Naive thymus-derived CD8-positive, alpha-beta T cell (primary cell): ENCODE results near the gene KRT84. TPM values are rescaled to one million over a fixed set of nuclear protein-coding genes. Genes with fewer than 3 reads are reported as not detected.
"Not testable (repeated sequence)": the region's sequence is repeated elsewhere in the genome, so short reads cannot be mapped to it uniquely, and the experiment has no call there.

Experiments
- ATAC-seq, 2 donors: fragments of 150-1000 bp; cut with Tn5 transposase in 1 of 2; sonication (Bioruptor Pico), chemical (Tn5 transposase) in 1 of 2; 1 replicate in 1 of 2; 2 replicates in 1 of 2; pipeline ENCODE4 v1.10.0; 2021; ENCODE audit warnings: mild to moderate bottlenecking in 2 of 2, moderate library complexity in 2 of 2
- POLR2A ChIA-PET: fragments of 350-600 bp; sonication (Branson Sonifier 250); formaldehyde crosslinking; loops from one replicate; lab custom pipeline; 2021; ENCODE audit warnings: antibody characterized with exemption; lab: Charles Lee
- DNase-seq, 10 donors: peaks; one replicate each; pipeline versions ENCODE4 v3.0.0 to v3.0.0-alpha.2; 2020 to 2022
- H3K27ac Mint-ChIP-seq, 10 donors: one replicate each; pipeline ENCODE4 v1.8.0; 2020 to 2022; ENCODE audit warnings: mild to moderate bottlenecking in 10 of 10, mixed read lengths in 10 of 10, moderate library complexity in 4 of 10, inconsistent platforms in 1 of 10
- H3K27me3 Mint-ChIP-seq, 5 donors: one replicate each; pipeline ENCODE4 v1.8.0; 2021 to 2022; ENCODE audit warnings: mixed read lengths in 5 of 5
- H3K36me3 Mint-ChIP-seq, 3 donors: one replicate each; pipeline ENCODE4 v1.8.0; 2020 to 2022; ENCODE audit warnings: mixed read lengths in 3 of 3, mild to moderate bottlenecking in 2 of 3, inconsistent platforms in 1 of 3
- H3K4me1 Mint-ChIP-seq, 4 donors: one replicate each; pipeline ENCODE4 v1.8.0; 2021 to 2022; ENCODE audit warnings: mixed read lengths in 4 of 4
- H3K4me3 Mint-ChIP-seq, 10 donors: one replicate each; pipeline ENCODE4 v1.8.0; 2020 to 2022; ENCODE audit warnings: mild to moderate bottlenecking in 10 of 10, mixed read lengths in 10 of 10, moderate library complexity in 6 of 10, inconsistent platforms in 1 of 10
- H3K9me3 Mint-ChIP-seq, 9 donors: one replicate each; pipeline ENCODE4 v1.8.0; 2020 to 2022; ENCODE audit warnings: mixed read lengths in 9 of 9, mild to moderate bottlenecking in 3 of 9, inconsistent platforms in 1 of 9, moderate library complexity in 1 of 9
- polyA plus RNA-seq, 3 donors: library from polyadenylated mRNA; unstranded; fragments of 300-500 nt; fragmentation: Illumina TruSeq; gene quantifications; one replicate each; pipeline ENCODE4 v1.2.3, GENCODE V29; 2021
- total RNA-seq, 8 experiments: library from RNA in 2 of 8; stranded (reverse) in 2 of 8; gene quantifications; one replicate each; pipeline ENCODE4 v1.2.3 and lab custom pipeline; 2021 to 2026

Gene KRT84
- total and polyA plus RNA-seq, 5 experiments from 2014 or later, result not detected

DNA sequence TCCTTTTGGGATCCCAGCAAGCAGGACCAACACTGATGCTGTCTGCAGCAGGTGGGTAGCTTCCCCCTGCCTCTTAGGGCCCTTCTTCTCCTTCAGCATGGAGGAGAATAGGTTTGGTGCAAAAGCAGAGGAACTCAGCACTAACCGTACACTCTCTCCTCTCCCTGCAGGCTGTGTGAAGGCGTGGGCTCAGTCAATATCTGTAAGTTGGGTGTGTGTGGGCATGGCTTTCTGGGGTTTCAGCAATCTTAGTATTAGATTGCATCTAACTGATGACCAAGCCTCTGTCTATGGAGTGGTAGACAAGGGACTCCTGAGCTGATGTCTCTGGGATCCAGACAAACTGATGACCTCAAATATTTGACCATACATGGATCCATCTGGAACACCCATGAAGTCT, 32.5 kb downstream of the KRT84 start:
- DNase-seq (peak in 1 of 10 donors; percentile 10), ATAC-seq (no peak)
- H3K27me3 Mint-ChIP-seq, result peaks cover 0 to 16% (median 1%) of the 10 kb centered on the region in 5 donors
- POLR2A ChIA-PET, result no interaction called here
- H3K4me3 Mint-ChIP-seq, result peak overlapping the region in 6 of 10 donors; percentile 10 to 73 (median 25)
- H3K27ac Mint-ChIP-seq, result peak overlapping the region in 2 of 10 donors; percentile 47 to 77
- H3K9me3 Mint-ChIP-seq, result no peaks in the 10 kb centered on the region
- no peaks in the 10 kb centered on the region for H3K36me3 Mint-ChIP-seq
- H3K4me1 Mint-ChIP-seq, result peaks cover 23 to 39% (median 37%) of the 10 kb centered on the region in 4 donors

DNA sequence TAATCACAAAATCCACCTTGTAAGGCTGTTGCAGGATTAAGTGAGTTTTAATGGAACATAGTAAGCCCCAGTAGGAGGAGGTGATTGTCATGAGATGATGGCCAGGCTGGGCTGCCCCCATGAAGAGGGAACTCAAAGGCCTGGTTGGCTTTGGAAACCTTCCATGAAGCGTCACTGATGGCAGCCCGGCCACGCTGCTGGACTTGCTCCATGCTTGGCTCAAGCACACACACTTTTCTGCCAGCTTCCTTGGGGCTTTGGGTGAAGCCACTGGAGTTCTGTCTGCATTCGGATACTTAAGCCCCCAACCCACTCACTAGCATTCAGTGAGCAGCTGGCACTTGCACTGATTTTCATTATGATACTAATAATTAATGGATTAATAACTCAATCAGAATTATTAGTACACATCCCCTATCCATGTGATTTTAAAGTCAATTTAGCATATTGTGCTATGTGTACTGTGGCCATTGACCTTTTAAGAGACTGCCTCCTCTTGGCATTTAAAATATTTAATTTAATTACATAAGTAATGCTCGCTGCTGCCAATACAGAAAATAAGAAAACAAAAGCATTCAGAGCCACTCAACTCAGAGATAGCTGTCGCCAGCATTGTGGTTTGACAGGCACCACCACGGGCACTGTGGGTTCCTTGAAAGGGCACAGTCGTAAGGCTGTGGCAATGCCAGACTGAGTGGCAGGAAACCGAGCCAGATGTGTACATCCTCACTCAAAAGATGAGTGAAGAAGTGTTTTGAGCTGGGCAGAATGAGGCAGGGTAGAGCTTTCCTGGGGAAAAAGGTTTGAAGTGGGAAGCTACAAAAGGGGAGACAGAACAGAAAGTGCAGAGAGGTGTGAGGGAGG, 34.0 kb downstream of the KRT84 start:
- ATAC-seq (peak; percentile 98 to 99), DNase-seq (peak; percentile 40 to 91 (median 80))
- POLR2A ChIA-PET, result interaction anchor here (1.0 kb wide), 1 partner anchor 8 kb away, joined by 4 read pairs; no protein-coding TSS in a partner anchor

DNA sequence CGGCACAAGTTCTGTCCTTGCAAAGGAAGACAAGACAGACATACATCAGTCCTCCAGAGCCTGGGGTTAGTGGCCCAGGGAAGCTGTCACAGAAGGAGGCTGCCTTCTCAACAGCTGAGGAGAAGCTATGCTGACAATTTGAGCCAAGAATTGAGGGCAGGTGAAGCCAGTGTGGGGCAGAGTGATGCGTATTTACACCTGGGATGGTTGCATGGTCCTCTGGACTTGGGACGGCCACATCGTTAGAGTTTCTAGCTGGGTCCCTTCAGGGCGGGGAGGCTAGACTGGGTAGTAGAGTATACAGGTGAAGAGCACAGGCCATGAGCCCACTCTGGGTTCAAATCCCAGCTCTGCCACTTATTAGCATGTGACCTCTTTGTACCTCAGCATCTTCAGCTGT, 34.7 kb downstream of the KRT84 start:
- H3K4me3 Mint-ChIP-seq, result peak overlapping the region in 6 of 10 donors; percentile 2 to 55 (median 27)
- ATAC-seq, result no peak
- POLR2A ChIA-PET, result interaction anchor here (0.5 kb wide), 1 partner anchor 1354 kb away, joined by 3 read pairs; no protein-coding TSS in a partner anchor

More for the DNA sequence above, 34.0 kb downstream of the KRT84 start:
- Mint-ChIP-seq H3K27ac (peak overlapping the region in 9 of 10 donors; percentile 5 to 84 (median 54)), H3K9me3 (no peaks in the 10 kb centered on the region), H3K4me3 (peak overlapping the region in 9 of 10 donors; percentile 16 to 68 (median 42)), H3K4me1 (peaks cover 20 to 34% (median 30%) of the 10 kb centered on the region in 4 donors), H3K27me3 (peaks cover 0 to 15% (median 1%) of the 10 kb centered on the region in 5 donors), H3K36me3 (no peaks in the 10 kb centered on the region)

DNA sequence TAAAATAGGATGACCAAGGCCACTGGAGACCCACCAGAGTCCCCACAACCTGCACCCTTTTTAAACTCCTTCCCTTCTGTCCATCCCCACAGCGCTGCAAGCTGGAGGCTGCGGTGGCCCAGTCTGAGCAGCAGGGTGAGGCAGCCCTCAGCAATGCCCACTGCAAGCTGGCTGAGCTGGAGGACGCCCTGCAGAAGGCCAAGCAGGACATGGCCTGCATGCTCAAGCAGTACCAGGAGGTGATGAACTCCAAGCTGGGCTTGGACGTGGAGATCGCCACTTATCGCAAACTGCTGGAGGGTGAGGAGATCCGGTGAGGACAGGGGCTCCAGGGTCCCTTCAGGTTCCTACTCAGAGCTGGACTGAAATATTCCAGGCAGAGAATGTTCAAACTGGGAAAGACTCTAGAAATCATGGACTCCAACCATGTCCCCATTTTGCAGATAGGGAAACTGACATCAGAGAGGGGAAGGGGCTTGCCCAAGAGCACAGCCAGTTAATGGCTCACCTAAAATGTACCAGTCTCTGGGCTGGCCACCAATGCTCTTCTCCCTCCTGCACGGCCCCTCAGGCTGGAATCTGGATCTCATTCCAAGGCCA, 35.3 kb downstream of the KRT84 start:
- ATAC-seq (no peak), DNase-seq (peak in 1 of 10 donors; percentile 18)
- Mint-ChIP-seq H3K27me3 (peaks cover 0 to 15% (median 1%) of the 10 kb centered on the region in 5 donors), H3K36me3 (no peaks in the 10 kb centered on the region), H3K9me3 (no peaks in the 10 kb centered on the region), H3K4me3 (no peak overlapping the region), H3K27ac (peak overlapping the region in 1 of 10 donors; percentile 16), H3K4me1 (peaks cover 20 to 34% (median 30%) of the 10 kb centered on the region in 4 donors)
- POLR2A ChIA-PET, result interaction anchor here (1.5 kb wide), 1 partner anchor 22 kb away, joined by 6 read pairs; no protein-coding TSS in a partner anchor

More for the DNA sequence above, 34.7 kb downstream of the KRT84 start:
- no peaks in the 10 kb centered on the region for H3K36me3 Mint-ChIP-seq
- peaks cover 20 to 34% (median 30%) of the 10 kb centered on the region in 4 donors for H3K4me1 Mint-ChIP-seq
- no peaks in the 10 kb centered on the region for H3K9me3 Mint-ChIP-seq
- peaks cover 0 to 15% (median 1%) of the 10 kb centered on the region in 5 donors for H3K27me3 Mint-ChIP-seq
- DNase-seq, result peak in 1 of 10 donors; percentile 24
- H3K27ac Mint-ChIP-seq, result peak overlapping the region in 5 of 10 donors; percentile 4 to 81 (median 36)

DNA sequence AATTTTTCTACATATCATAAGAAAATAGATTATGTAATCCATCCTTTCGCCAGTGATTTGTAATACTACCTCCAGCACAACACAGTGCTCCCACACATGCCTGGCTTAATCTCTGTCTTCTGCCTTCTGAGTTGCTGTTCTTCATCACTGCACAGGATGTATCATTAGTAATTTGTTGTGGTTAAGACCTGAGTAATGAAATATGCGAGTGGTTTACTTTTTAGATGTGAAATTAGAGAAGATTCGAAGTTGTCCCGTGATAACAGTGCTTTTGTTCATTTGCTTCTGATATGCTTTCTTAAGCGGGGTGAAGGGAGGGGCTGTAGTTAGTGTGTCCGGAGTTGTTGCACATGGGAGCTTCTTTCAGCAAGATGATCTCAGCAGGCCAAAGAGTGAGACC, 36.3 kb downstream of the KRT84 start:
- Mint-ChIP-seq H3K4me1 (peaks cover 22 to 34% (median 30%) of the 10 kb centered on the region in 4 donors), H3K27me3 (peaks cover 0 to 15% (median 1%) of the 10 kb centered on the region in 5 donors), H3K27ac (no peak overlapping the region), H3K36me3 (no peaks in the 10 kb centered on the region), H3K9me3 (no peaks in the 10 kb centered on the region), H3K4me3 (no peak overlapping the region)
- DNase-seq, result peak in 1 of 10 donors; percentile 34
- no peak for ATAC-seq
- POLR2A ChIA-PET, result interaction anchor here (1.5 kb wide), 1 partner anchor 21 kb away, joined by 6 read pairs; no protein-coding TSS in a partner anchor

DNA sequence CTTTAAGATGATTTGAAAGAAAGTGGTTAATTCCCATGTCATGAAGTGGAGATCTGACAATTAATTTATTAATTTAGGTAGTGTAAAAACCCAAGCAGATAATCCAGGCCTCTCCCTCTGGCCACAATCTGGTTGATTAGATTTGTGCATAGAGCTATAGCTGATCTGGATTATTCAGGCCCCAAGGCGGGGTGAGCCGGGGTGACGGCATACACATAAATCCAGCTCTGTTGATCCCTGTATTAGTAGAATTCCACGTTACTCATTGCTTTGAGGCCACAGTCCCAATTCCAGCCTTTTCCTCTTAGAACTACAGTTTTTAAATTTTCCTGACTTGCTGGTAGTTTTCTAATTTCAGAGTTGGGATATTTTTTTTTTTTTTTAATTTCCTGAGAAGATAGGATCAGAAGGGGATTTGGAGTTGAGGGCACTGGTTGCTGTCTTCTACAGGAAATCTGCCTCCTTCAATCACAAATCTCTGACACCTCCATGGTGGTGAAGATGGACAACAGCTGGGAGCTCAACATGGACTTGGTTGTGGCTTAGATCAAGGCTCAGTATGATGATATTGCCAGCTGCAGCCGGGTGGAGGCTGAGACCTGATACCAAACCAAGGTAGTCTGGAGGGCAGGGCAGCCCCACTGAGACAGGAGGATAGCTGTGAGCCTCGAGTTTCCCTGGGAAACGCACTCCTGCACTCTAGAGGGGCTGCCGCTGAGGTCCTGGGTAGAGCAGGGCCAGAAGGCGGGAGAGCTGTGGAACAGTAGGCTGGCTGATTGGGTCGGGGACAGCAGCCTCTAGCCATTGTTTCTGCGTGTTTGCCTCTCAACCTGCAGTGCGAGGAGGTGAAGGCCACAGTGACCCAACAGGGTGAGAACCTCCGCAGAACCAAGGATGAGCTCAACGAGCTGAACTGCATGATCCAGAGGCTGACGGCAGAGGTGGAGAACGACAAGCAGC, 37.6 kb downstream of the KRT84 start:
- DNase-seq (peak in 1 of 10 donors; percentile 8), ATAC-seq (no peak)
- H3K27ac Mint-ChIP-seq, result peak overlapping the region in 1 of 10 donors; percentile 18
- peaks cover 0 to 3% (median 0%) of the 10 kb centered on the region in 9 donors for H3K9me3 Mint-ChIP-seq
- peaks cover 0 to 12% (median 0%) of the 10 kb centered on the region in 5 donors for H3K27me3 Mint-ChIP-seq
- no peak overlapping the region for H3K4me3 Mint-ChIP-seq
- peaks cover 19 to 24% (median 23%) of the 10 kb centered on the region in 4 donors for H3K4me1 Mint-ChIP-seq
- POLR2A ChIA-PET, result interaction anchor here (0.7 kb wide), 1 partner anchor 550 kb away, joined by 6 read pairs; no protein-coding TSS in a partner anchor
- H3K36me3 Mint-ChIP-seq, result no peaks in the 10 kb centered on the region

DNA sequence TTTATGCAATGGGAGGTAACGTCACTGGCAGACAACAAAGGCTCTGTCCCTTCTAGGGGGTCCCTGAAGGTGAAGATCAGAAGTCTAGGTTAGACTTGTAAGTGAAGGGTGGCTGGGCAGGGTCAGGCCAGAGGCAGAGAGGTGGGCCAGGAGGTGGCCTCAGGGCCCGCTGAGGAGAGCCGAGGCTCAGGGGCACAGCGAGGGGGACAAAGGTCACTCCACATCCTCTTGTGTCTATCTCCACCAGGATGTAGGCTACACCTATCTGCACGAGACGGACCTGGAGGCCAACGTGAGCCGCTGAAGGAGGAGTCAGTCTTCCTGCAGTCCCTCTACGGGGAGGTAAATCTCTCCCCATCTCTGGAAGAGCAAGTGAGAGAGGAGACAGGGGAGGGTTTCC, 38.4 kb downstream of the KRT84 start:
- POLR2A ChIA-PET, result no interaction called here
- peaks cover 0 to 12% (median 0%) of the 10 kb centered on the region in 5 donors for H3K27me3 Mint-ChIP-seq
- DNase-seq (peak in 1 of 10 donors; percentile 61), ATAC-seq (no peak)
- no peak overlapping the region for H3K27ac Mint-ChIP-seq
- H3K9me3 Mint-ChIP-seq, result peaks cover 0 to 3% (median 0%) of the 10 kb centered on the region in 9 donors
- no peak overlapping the region for H3K4me3 Mint-ChIP-seq
- peaks cover 13 to 16% (median 15%) of the 10 kb centered on the region in 4 donors for H3K4me1 Mint-ChIP-seq
- no peaks in the 10 kb centered on the region for H3K36me3 Mint-ChIP-seq

DNA sequence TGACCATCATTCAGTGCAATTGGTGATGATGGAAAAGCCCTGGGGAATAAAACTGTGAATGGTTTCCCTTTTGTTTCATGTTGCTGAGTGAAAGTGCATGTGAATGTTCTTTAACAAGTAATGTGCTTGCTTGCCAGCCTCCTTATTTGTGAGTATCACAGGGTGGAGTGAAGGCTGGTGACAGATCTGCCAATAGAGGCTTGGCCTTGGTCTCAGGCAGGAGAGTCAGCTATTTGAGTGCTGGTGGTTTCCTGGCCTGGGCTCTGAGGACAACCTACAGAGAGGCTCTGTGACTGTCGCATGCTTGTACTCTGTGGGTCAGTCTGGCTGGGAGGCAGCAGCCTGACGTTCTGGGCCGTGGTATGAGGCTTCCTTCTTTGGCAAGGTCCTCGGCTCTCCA, 38.9 kb downstream of the KRT84 start:
- Mint-ChIP-seq H3K4me3 (no peak overlapping the region), H3K36me3 (no peaks in the 10 kb centered on the region), H3K27ac (peak overlapping the region in 1 of 10 donors; percentile 13), H3K4me1 (peaks cover 10 to 12% (median 11%) of the 10 kb centered on the region in 4 donors), H3K9me3 (peaks cover 0 to 3% (median 0%) of the 10 kb centered on the region in 9 donors), H3K27me3 (peaks cover 0 to 13% (median 0%) of the 10 kb centered on the region in 5 donors)
- DNase-seq (no peak), ATAC-seq (no peak)
- POLR2A ChIA-PET, result no interaction called here

DNA sequence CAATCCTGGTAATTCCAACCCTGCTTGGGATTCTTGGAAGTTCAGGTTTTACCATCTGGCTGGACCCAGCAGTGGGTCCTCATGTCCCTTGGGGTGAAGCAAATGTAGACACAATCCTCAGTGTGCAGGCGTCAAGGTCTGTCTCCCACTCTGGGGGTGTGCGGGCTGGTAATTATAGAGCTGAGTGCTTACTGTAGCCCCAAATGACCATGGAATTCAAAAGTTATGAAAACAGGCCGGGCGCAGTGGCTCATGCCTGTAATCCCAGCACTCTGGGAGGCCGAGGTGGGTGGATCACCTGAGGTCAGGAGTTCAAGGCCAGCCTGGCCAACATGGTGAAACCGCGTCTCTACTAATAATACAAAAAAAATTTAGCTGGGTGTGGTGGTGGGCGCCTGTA, 40.4 kb downstream of the KRT84 start:
- H3K4me3 Mint-ChIP-seq, H3K9me3 Mint-ChIP-seq, H3K4me1 Mint-ChIP-seq, ATAC-seq, H3K36me3 Mint-ChIP-seq, POLR2A ChIA-PET: not testable (repeated sequence)
- DNase-seq, result peak in 1 of 10 donors; percentile 4
- Mint-ChIP-seq H3K27me3 (peaks cover 0 to 11% (median 0%) of the 10 kb centered on the region in 5 donors), H3K27ac (peak overlapping the region in 1 of 10 donors; percentile 31)

DNA sequence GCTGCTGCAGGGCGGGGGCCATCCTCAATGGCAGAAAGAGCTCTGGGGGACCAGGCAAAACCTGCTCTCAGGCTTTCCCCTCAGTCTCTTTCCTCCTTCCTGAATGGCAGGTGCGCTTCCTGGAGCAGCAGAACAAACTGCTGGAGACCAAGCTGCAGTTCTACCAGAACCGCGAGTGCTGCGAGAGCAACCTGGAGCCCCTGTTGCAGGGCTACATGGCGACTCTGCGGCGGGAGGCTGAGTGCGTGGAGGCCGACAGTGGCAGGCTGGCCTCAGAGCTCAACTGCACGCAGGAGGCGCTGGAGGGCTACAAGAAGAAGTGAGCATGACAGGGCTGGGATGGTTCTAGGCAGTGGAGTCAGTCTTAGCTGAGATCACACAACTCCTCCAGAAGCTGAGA, 41.3 kb downstream of the KRT84 start:
- DNase-seq (peak in 1 of 10 donors; percentile 58), ATAC-seq (no peak)
- Mint-ChIP-seq H3K27me3 (peaks cover 0 to 11% (median 6%) of the 10 kb centered on the region in 5 donors), H3K9me3 (peaks cover 0 to 3% (median 0%) of the 10 kb centered on the region in 9 donors), H3K36me3 (no peaks in the 10 kb centered on the region), H3K4me3 (no peak overlapping the region), H3K4me1 (peaks cover 0 to 4% (median under 1%) of the 10 kb centered on the region in 4 donors), H3K27ac (no peak overlapping the region)
- POLR2A ChIA-PET, result no interaction called here

DNA sequence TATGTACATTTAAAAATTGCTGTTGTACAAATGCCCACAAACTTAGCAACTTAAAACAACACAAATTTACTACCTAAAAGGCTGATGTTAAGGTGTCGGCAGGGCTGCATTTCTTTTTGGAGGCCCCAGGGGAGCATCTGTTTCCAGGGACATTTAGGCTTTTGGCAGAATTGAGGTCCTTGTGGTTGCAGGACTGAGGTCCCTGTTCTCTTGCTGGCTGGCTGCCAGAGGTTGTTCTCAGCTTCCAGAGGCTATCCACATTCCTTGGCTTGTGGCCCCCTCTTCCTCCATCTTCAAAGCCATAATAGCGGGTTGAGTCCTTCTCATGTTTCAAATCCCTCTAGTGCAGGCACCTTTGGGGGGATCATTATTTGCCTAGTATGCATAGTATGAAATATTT, 41.9 kb downstream of the KRT84 start:
- no peak overlapping the region for H3K4me3 Mint-ChIP-seq
- POLR2A ChIA-PET, result interaction anchor here (1.0 kb wide), 1 partner anchor 8 kb away, joined by 4 read pairs; no protein-coding TSS in a partner anchor
- DNase-seq (peak in 1 of 10 donors; percentile 6), ATAC-seq (no peak)
- H3K27me3 Mint-ChIP-seq, result peaks cover 0 to 14% (median 6%) of the 10 kb centered on the region in 5 donors
- H3K4me1 Mint-ChIP-seq, result peaks cover 0 to 6% (median 0%) of the 10 kb centered on the region in 4 donors
- H3K36me3 Mint-ChIP-seq, result no peaks in the 10 kb centered on the region
- H3K27ac Mint-ChIP-seq, result no peak overlapping the region
- H3K9me3 Mint-ChIP-seq, result peaks cover 0 to 3% (median 0%) of the 10 kb centered on the region in 9 donors
